Measurements from ENCODE around the gene PSORS1C2. TPM values are rescaled to one million over a fixed set of nuclear protein-coding genes. Genes with fewer than 3 reads are reported as not detected.

PSORS1C2 gene
- total RNA-seq, 1 experiment from 2014 or later = 0.55 TPM

- TF ChIP-seq ZNF281 (CRISPR knock-in tag; IDR thresholded peaks at IDR 0.05) (peak; percentile 99), ESRRA (CRISPR knock-in tag; IDR thresholded peaks at IDR 0.05; ENCODE audit: borderline replicate concordance) (no peak), RORB (CRISPR knock-in tag; IDR thresholded peaks at IDR 0.05) (no peak), ZNF263 (CRISPR knock-in tag; IDR thresholded peaks at IDR 0.05; ENCODE audit: low read depth) (no peak), AR (CRISPR knock-in tag; IDR thresholded peaks at IDR 0.05) (no peak; the same call in 1 of the 2 replicates), E2F1 (CRISPR knock-in tag; IDR thresholded peaks at IDR 0.05) (no peak), ZMAT4 (CRISPR knock-in tag; IDR thresholded peaks at IDR 0.05) (no peak; the same call in 1 of the 2 replicates), SOX15 (CRISPR knock-in tag; IDR thresholded peaks at IDR 0.05) (no peak), ATF3 (CRISPR knock-in tag; conservative IDR thresholded peaks at IDR 0.05) (no peak), FOXK1 (CRISPR knock-in tag; IDR thresholded peaks at IDR 0.05) (peak; percentile 86; the same call in 1 of the 2 replicates), TEAD4 (CRISPR knock-in tag; IDR thresholded peaks at IDR 0.05) (no peak), ERG (CRISPR knock-in tag; IDR thresholded peaks at IDR 0.05) (no peak), MAX (CRISPR knock-in tag; IDR thresholded peaks at IDR 0.05) (no peak), ZNF317 (CRISPR knock-in tag; IDR thresholded peaks at IDR 0.05; ENCODE audit: borderline replicate concordance, low read depth) (no peak), ZSCAN18 (CRISPR knock-in tag; IDR thresholded peaks at IDR 0.05) (no peak), OVOL2 (CRISPR knock-in tag; IDR thresholded peaks at IDR 0.05; ENCODE audit: borderline replicate concordance) (no peak), MYBL2 (CRISPR knock-in tag; IDR thresholded peaks at IDR 0.05) (peak; percentile 31; the same call in 1 of the 2 replicates), NR1H2 (CRISPR knock-in tag; IDR thresholded peaks at IDR 0.05) (no peak), ZNF425 (CRISPR knock-in tag; conservative IDR thresholded peaks at IDR 0.05) (no peak), GTF2I (CRISPR knock-in tag; conservative IDR thresholded peaks at IDR 0.05) (no peak), MLX (CRISPR knock-in tag; IDR thresholded peaks at IDR 0.05) (no peak)
Measured at GRCh38 chr6:31171931-31172905, 33.4 kb upstream of the PSORS1C2 start (continued).

All from WTC11 (cell line).